ENCODE measurements around the gene NDUFAF2. TPM values are rescaled to one million over a fixed set of nuclear protein-coding genes. Genes with fewer than 3 reads are reported as not detected.

Gene NDUFAF2
- total and polyA plus RNA-seq, 2 of the 8 experiments (the other 6 are each of a cell fraction or from before 2014, with no cell fraction given), result 10.7 to 46.5 TPM

DNA sequence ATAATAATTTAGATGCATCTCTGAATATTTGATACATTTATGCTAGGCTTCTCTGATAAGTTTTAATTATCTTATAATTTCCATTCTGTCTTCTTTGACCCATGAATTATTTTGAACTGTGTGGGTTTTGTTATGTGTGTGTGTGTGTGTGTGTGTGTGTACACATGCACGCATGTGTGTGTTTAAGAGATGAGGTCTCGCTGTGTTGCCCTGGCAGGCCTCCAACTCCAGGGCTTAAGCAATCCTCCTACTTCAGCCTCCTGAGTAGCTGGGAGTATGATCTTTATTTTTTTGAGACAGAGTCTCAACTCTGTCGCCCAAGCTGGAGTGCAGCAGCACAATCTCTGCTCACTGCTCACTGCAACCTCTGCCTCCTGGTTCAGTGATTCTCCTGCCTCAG is 75.4 kb downstream of the NDUFAF2 start:
- H2BK20ac ChIP-seq (ENCODE audit: low read length), result no peak overlapping the region
- H3K36me3 ChIP-seq (ENCODE audit: control insufficient read depth in 2 of 4, insufficient read depth in 4 of 4, low read length in 3 of 4), result no peaks in the 10 kb centered on the region
- no peak overlapping the region for H2BK120ac ChIP-seq (replicated peaks; ENCODE audit: low read depth, low read length)
- H3K56ac ChIP-seq (replicated peaks; ENCODE audit: insufficient read length, low read depth, low read length), result no peak overlapping the region
- no peak overlapping the region for H3K9ac ChIP-seq (replicated peaks in 1 of 4; ENCODE audit: extremely low read depth in 1 of 4, low read depth in 3 of 4, low read length in 3 of 4)
- no peak overlapping the region for H2BK15ac ChIP-seq (ENCODE audit: low read length)
- no peak overlapping the region; the same call in 1 of the 2 replicates for H3K27ac ChIP-seq (ENCODE audit: low read depth, low read length)
- no peak overlapping the region for H3K4me2 ChIP-seq (ENCODE audit: insufficient read depth in 1 of 2, low read depth in 2 of 2, low read length in 2 of 2)
- DNase-seq (ENCODE audit: low read depth in 1 of 2, low spot score in 2 of 2) (no peak), FAIRE-seq (no peak)
- POLR2A ChIA-PET (ENCODE audit: partially characterized antibody), result no interaction called here
- no peak overlapping the region for H3K4me3 ChIP-seq (ENCODE audit: extremely low read depth in 1 of 4, insufficient read depth in 2 of 4, low read depth in 3 of 4, low read length in 4 of 4)
- H2BK5ac ChIP-seq (ENCODE audit: low read depth, low read length), result no peak overlapping the region
- H3K18ac ChIP-seq (ENCODE audit: extremely low read depth, low read length), result no peak overlapping the region
- CTCF ChIA-PET (ENCODE audit: partially characterized antibody), result interaction anchor here (2.2 kb wide), 1 partner anchor 10 kb away, joined by 13 read pairs; no protein-coding TSS in a partner anchor
- H4K8ac ChIP-seq (ENCODE audit: extremely low read depth, insufficient read depth, low read length), result no peak overlapping the region
- H2AFZ ChIP-seq (ENCODE audit: low read length), result no peak overlapping the region
- 95% methylated on average over 3 of the region's 3 CpGs; no CpG with 5 or more reads in 1 of the 2 experiments for WGBS, 2 experiments (ENCODE audit: extremely low coverage in 1 of 2, insufficient coverage in 1 of 2, insufficient read length in 1 of 2, insufficient replicate concordance in 2 of 2, low coverage in 1 of 2, low lambda C conversion rate in 2 of 2, missing lambda C conversion rate in 1 of 2)
- H3K79me2 ChIP-seq (ENCODE audit: control insufficient read depth in 1 of 2, insufficient read depth in 2 of 2, low read length in 2 of 2), result no peaks in the 10 kb centered on the region
- no peaks in the 10 kb centered on the region for H3K9me3 ChIP-seq (ENCODE audit: insufficient read depth in 2 of 2, low read depth in 1 of 2, low read length in 1 of 2)
- H3K27me3 ChIP-seq (replicated peaks in 1 of 4; ENCODE audit: control insufficient read depth in 3 of 4, extremely low read depth in 1 of 4, insufficient read depth in 3 of 4, low read length in 3 of 4), result no peaks in the 10 kb centered on the region
- no peaks in the 10 kb centered on the region for H3K79me1 ChIP-seq (ENCODE audit: low read depth, low read length)
- H3K23me2 ChIP-seq (ENCODE audit: low read depth, low read length), result no peaks in the 10 kb centered on the region
- H3K23ac ChIP-seq (ENCODE audit: insufficient read length), result no peak overlapping the region
- no peak overlapping the region for H4K5ac ChIP-seq (ENCODE audit: insufficient read length, low read depth, low read length)
- H2BK12ac ChIP-seq (ENCODE audit: low read depth, low read length), result no peak overlapping the region
- H4K20me1 ChIP-seq (replicated peaks in 1 of 2; ENCODE audit: control insufficient read depth in 1 of 2, insufficient read depth in 2 of 2, low read length in 2 of 2), result no peaks in the 10 kb centered on the region
- H4K91ac ChIP-seq (replicated peaks; ENCODE audit: insufficient read length, low read length), result no peak overlapping the region
- H2AK5ac ChIP-seq (ENCODE audit: low read depth, low read length), result no peak overlapping the region
- no peak overlapping the region for H3K4ac ChIP-seq (replicated peaks; ENCODE audit: insufficient read length, low read depth, low read length)
- H3K14ac ChIP-seq (ENCODE audit: insufficient read length), result no peak overlapping the region
- no peaks in the 10 kb centered on the region for H3K4me1 ChIP-seq (replicated peaks in 1 of 4; ENCODE audit: control insufficient read depth in 3 of 4, insufficient read depth in 4 of 4, low read length in 3 of 4)
- TF ChIP-seq POU5F1 (IDR thresholded peaks at IDR 0.05; ENCODE audit: low read depth, low read length), result no peak
- TF ChIP-seq USF2 (IDR thresholded peaks at IDR 0.05; ENCODE audit: low read length), result no peak
- no peak for TF ChIP-seq SUZ12 (IDR thresholded peaks at IDR 0.05; ENCODE audit: low read length)
- no peak for TF ChIP-seq SIRT6 (IDR thresholded peaks at IDR 0.05; ENCODE audit: low read length)
- TF ChIP-seq JUND (IDR thresholded peaks at IDR 0.05; ENCODE audit: low read length), result no peak
- TF ChIP-seq, protein P1, sequence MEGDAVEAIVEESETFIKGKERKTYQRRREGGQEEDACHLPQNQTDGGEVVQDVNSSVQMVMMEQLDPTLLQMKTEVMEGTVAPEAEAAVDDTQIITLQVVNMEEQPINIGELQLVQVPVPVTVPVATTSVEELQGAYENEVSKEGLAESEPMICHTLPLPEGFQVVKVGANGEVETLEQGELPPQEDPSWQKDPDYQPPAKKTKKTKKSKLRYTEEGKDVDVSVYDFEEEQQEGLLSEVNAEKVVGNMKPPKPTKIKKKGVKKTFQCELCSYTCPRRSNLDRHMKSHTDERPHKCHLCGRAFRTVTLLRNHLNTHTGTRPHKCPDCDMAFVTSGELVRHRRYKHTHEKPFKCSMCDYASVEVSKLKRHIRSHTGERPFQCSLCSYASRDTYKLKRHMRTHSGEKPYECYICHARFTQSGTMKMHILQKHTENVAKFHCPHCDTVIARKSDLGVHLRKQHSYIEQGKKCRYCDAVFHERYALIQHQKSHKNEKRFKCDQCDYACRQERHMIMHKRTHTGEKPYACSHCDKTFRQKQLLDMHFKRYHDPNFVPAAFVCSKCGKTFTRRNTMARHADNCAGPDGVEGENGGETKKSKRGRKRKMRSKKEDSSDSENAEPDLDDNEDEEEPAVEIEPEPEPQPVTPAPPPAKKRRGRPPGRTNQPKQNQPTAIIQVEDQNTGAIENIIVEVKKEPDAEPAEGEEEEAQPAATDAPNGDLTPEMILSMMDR (IDR thresholded peaks at IDR 0.05; ENCODE audit: control extremely low read depth in 1 of 3, insufficient read depth in 1 of 3, low read depth in 1 of 3, low read length in 3 of 3), result no peak
- TF ChIP-seq TBP (IDR thresholded peaks at IDR 0.05; ENCODE audit: low read depth, low read length), result no peak
- no peak for TF ChIP-seq MAX (IDR thresholded peaks at IDR 0.05)
- no peak for TF ChIP-seq SP4 (IDR thresholded peaks at IDR 0.05; ENCODE audit: low read length)
- TF ChIP-seq HDAC6 (IDR thresholded peaks at IDR 0.05; ENCODE audit: low read depth, low read length), result no peak
